ENCODE data around the gene HPSE2. TPM values are rescaled to one million over a fixed set of nuclear protein-coding genes. Genes with fewer than 3 reads are reported as not detected.

HPSE2 gene
- total RNA-seq, 5 donors from 2014 or later (not counting 1 experiment from before 2014, with no cell fraction given), result 0.13 to 0.23 (median 0.18) TPM; not detected in 1

- H3K27me3 ChIP-seq (replicated peaks in 1 of 2; ENCODE audit: control insufficient read depth in 2 of 2, extremely low read depth in 1 of 2, insufficient read depth in 2 of 2, low read length in 1 of 2), result no peaks in the 10 kb centered on the region
- Mint-ChIP-seq H3K27ac (no peak overlapping the region), H3K4me1 (no peaks in the 10 kb centered on the region), H3K4me3 (no peak overlapping the region), H3K36me3 (no peaks in the 10 kb centered on the region), H3K9me3 (no peaks in the 10 kb centered on the region), H3K27me3 (peaks cover 14 to 20% of the 10 kb centered on the region in 2 donors)
- H3K36me3 ChIP-seq (ENCODE audit: control insufficient read depth in 2 of 2, extremely low read depth in 1 of 2, insufficient read depth in 1 of 2, low read length in 1 of 2), result no peaks in the 10 kb centered on the region
- ATAC-seq (replicated peaks in 1 of 4) (no peak), DNase-seq (no peak)
- ChIA-PET POLR2A (interaction anchor here in 1 of 2 donors (0.5 kb wide), 1 partner anchor 29 kb away, joined by 4 read pairs; no protein-coding TSS in a partner anchor), CTCF (no interaction called here)
- no peak overlapping the region for H3K27ac ChIP-seq (ENCODE audit: low read length)
- no peak overlapping the region for H3K4me3 ChIP-seq (ENCODE audit: control insufficient read depth in 1 of 2, extremely low read depth in 1 of 2, low read length in 1 of 2)
- no peaks in the 10 kb centered on the region for H3K9me3 ChIP-seq
- no peaks in the 10 kb centered on the region for H3K4me1 ChIP-seq (ENCODE audit: control insufficient read depth in 1 of 2, extremely low read depth in 1 of 2, insufficient read depth in 2 of 2, low read length in 2 of 2)
Measured at GRCh38 chr10:98577168-98577567, 658.5 kb downstream of the HPSE2 start.

GRCh38 chr10:98576096-98576495 is 659.6 kb downstream of the HPSE2 start:
- Histone ChIP-seq H3K4me1 (ENCODE audit: control insufficient read depth in 1 of 2, extremely low read depth in 1 of 2, insufficient read depth in 2 of 2, low read length in 2 of 2) (no peaks in the 10 kb centered on the region), H3K4me3 (ENCODE audit: control insufficient read depth in 1 of 2, extremely low read depth in 1 of 2, low read length in 1 of 2) (no peak overlapping the region), H3K27ac (ENCODE audit: low read length) (no peak overlapping the region), H3K36me3 (ENCODE audit: control insufficient read depth in 2 of 2, extremely low read depth in 1 of 2, insufficient read depth in 1 of 2, low read length in 1 of 2) (no peaks in the 10 kb centered on the region), H3K27me3 (replicated peaks in 1 of 2; ENCODE audit: control insufficient read depth in 2 of 2, extremely low read depth in 1 of 2, insufficient read depth in 2 of 2, low read length in 1 of 2) (no peaks in the 10 kb centered on the region), H3K9me3 (no peaks in the 10 kb centered on the region)
- ChIA-PET CTCF (no interaction called here), POLR2A (no interaction called here)
- Mint-ChIP-seq H3K27ac (no peak overlapping the region), H3K4me3 (no peak overlapping the region), H3K9me3 (no peaks in the 10 kb centered on the region), H3K27me3 (peaks cover 14 to 17% of the 10 kb centered on the region in 2 donors), H3K36me3 (no peaks in the 10 kb centered on the region), H3K4me1 (no peaks in the 10 kb centered on the region)
- no peak for DNase-seq
- no CpG with 5 or more reads among the region's 4 CpGs for WGBS (ENCODE audit: insufficient coverage)
- no peak for ATAC-seq (replicated peaks in 1 of 4)

GRCh38 chr10:98572594-98572993 is 663.1 kb downstream of the HPSE2 start:
- Mint-ChIP-seq H3K27me3 (peaks cover 12 to 16% of the 10 kb centered on the region in 2 donors), H3K4me3 (no peak overlapping the region), H3K27ac (no peak overlapping the region), H3K36me3 (no peaks in the 10 kb centered on the region), H3K9me3 (no peaks in the 10 kb centered on the region), H3K4me1 (no peaks in the 10 kb centered on the region)
- DNase-seq (no peak), ATAC-seq (replicated peaks in 1 of 4) (no peak)
- H3K4me1 ChIP-seq (ENCODE audit: control insufficient read depth in 1 of 2, extremely low read depth in 1 of 2, insufficient read depth in 2 of 2, low read length in 2 of 2), result no peaks in the 10 kb centered on the region
- ChIA-PET POLR2A (no interaction called here), CTCF (no interaction called here)
- no peaks in the 10 kb centered on the region for H3K27me3 ChIP-seq (replicated peaks in 1 of 2; ENCODE audit: control insufficient read depth in 2 of 2, extremely low read depth in 1 of 2, insufficient read depth in 2 of 2, low read length in 1 of 2)
- no peaks in the 10 kb centered on the region for H3K9me3 ChIP-seq
- H3K27ac ChIP-seq (ENCODE audit: low read length), result no peak overlapping the region
- H3K4me3 ChIP-seq (ENCODE audit: control insufficient read depth in 1 of 2, extremely low read depth in 1 of 2, low read length in 1 of 2), result no peak overlapping the region
- H3K36me3 ChIP-seq (ENCODE audit: control insufficient read depth in 2 of 2, extremely low read depth in 1 of 2, insufficient read depth in 1 of 2, low read length in 1 of 2), result no peaks in the 10 kb centered on the region
- WGBS (ENCODE audit: insufficient coverage), result 39% methylated on average over 3 of the region's 5 CpGs

GRCh38 chr10:98570834-98571233 is 664.8 kb downstream of the HPSE2 start:
- ATAC-seq (replicated peaks in 1 of 4), result no peak
- no peak for DNase-seq
- H3K9me3 Mint-ChIP-seq, result no peaks in the 10 kb centered on the region
- no peaks in the 10 kb centered on the region for H3K36me3 ChIP-seq (ENCODE audit: control insufficient read depth in 2 of 2, extremely low read depth in 1 of 2, insufficient read depth in 1 of 2, low read length in 1 of 2)
- CTCF ChIA-PET, result interaction anchor here in 1 of 2 donors (1.0 kb wide), 1 partner anchor 8 kb away, joined by 3 read pairs; no protein-coding TSS in a partner anchor
- no peak overlapping the region for H3K27ac Mint-ChIP-seq
- no peaks in the 10 kb centered on the region for H3K4me1 ChIP-seq (ENCODE audit: control insufficient read depth in 1 of 2, extremely low read depth in 1 of 2, insufficient read depth in 2 of 2, low read length in 2 of 2)
- H3K36me3 Mint-ChIP-seq, result no peaks in the 10 kb centered on the region
- peaks cover 4 to 12% of the 10 kb centered on the region in 2 donors for H3K27me3 Mint-ChIP-seq
- 80% methylated on average over 1 of the region's 5 CpGs for WGBS (ENCODE audit: insufficient coverage)
- no peaks in the 10 kb centered on the region for H3K4me1 Mint-ChIP-seq
- POLR2A ChIA-PET, result no interaction called here
- no peak overlapping the region for H3K4me3 ChIP-seq (ENCODE audit: control insufficient read depth in 1 of 2, extremely low read depth in 1 of 2, low read length in 1 of 2)
- H3K27me3 ChIP-seq (replicated peaks in 1 of 2; ENCODE audit: control insufficient read depth in 2 of 2, extremely low read depth in 1 of 2, insufficient read depth in 2 of 2, low read length in 1 of 2), result no peaks in the 10 kb centered on the region
- no peak overlapping the region for H3K4me3 Mint-ChIP-seq
- H3K9me3 ChIP-seq, result no peaks in the 10 kb centered on the region
- no peak overlapping the region for H3K27ac ChIP-seq (ENCODE audit: low read length)

GRCh38 chr10:98569853-98570252 is 665.8 kb downstream of the HPSE2 start:
- Mint-ChIP-seq H3K36me3 (no peaks in the 10 kb centered on the region), H3K4me3 (no peak overlapping the region), H3K27ac (no peak overlapping the region), H3K9me3 (no peaks in the 10 kb centered on the region), H3K4me1 (no peaks in the 10 kb centered on the region), H3K27me3 (peaks cover 4 to 12% of the 10 kb centered on the region in 2 donors)
- Histone ChIP-seq H3K4me3 (ENCODE audit: control insufficient read depth in 1 of 2, extremely low read depth in 1 of 2, low read length in 1 of 2) (no peak overlapping the region), H3K4me1 (ENCODE audit: control insufficient read depth in 1 of 2, extremely low read depth in 1 of 2, insufficient read depth in 2 of 2, low read length in 2 of 2) (no peaks in the 10 kb centered on the region), H3K27ac (ENCODE audit: low read length) (no peak overlapping the region), H3K9me3 (no peaks in the 10 kb centered on the region), H3K36me3 (ENCODE audit: control insufficient read depth in 2 of 2, extremely low read depth in 1 of 2, insufficient read depth in 1 of 2, low read length in 1 of 2) (no peaks in the 10 kb centered on the region), H3K27me3 (replicated peaks in 1 of 2; ENCODE audit: control insufficient read depth in 2 of 2, extremely low read depth in 1 of 2, insufficient read depth in 2 of 2, low read length in 1 of 2) (no peaks in the 10 kb centered on the region)
- no peak for ATAC-seq (replicated peaks in 1 of 4)
- DNase-seq, result no peak
- CTCF ChIA-PET, result interaction anchor here in 1 of 2 donors (1.0 kb wide), 1 partner anchor 9 kb away, joined by 3 read pairs; no protein-coding TSS in a partner anchor
- POLR2A ChIA-PET, result no interaction called here

- Histone ChIP-seq H3K27me3 (replicated peaks in 1 of 2; ENCODE audit: control insufficient read depth in 2 of 2, extremely low read depth in 1 of 2, insufficient read depth in 2 of 2, low read length in 1 of 2) (no peaks in the 10 kb centered on the region), H3K9me3 (no peaks in the 10 kb centered on the region), H3K4me1 (ENCODE audit: control insufficient read depth in 1 of 2, extremely low read depth in 1 of 2, insufficient read depth in 2 of 2, low read length in 2 of 2) (no peaks in the 10 kb centered on the region), H3K4me3 (ENCODE audit: control insufficient read depth in 1 of 2, extremely low read depth in 1 of 2, low read length in 1 of 2) (no peak overlapping the region), H3K27ac (ENCODE audit: low read length) (no peak overlapping the region), H3K36me3 (ENCODE audit: control insufficient read depth in 2 of 2, extremely low read depth in 1 of 2, insufficient read depth in 1 of 2, low read length in 1 of 2) (no peaks in the 10 kb centered on the region)
- POLR2A ChIA-PET, result no interaction called here
- Mint-ChIP-seq H3K27ac (no peak overlapping the region), H3K9me3 (no peaks in the 10 kb centered on the region), H3K4me3 (no peak overlapping the region), H3K27me3 (peaks cover 4 to 12% of the 10 kb centered on the region in 2 donors), H3K4me1 (no peaks in the 10 kb centered on the region), H3K36me3 (no peaks in the 10 kb centered on the region)
- no CpG with 5 or more reads among the region's 2 CpGs for WGBS (ENCODE audit: insufficient coverage)
- no peak for ATAC-seq (replicated peaks in 1 of 4)
- no peak for DNase-seq
- CTCF ChIA-PET, result no interaction called here
Measured at GRCh38 chr10:98568551-98568950, 667.1 kb downstream of the HPSE2 start.
